Gastrocnemius medialis (tissue), 4 donors: ENCODE results near the gene GNRHR. TPM values are rescaled to one million over a fixed set of nuclear protein-coding genes. Genes with fewer than 3 reads are reported as not detected.

Experiments
- ATAC-seq, 2 donors: fragments of 150-250 bp; one replicate each; pipeline ENCODE4 v1.9.1; 2016
- DNase-seq, 2 donors: peaks; one replicate each; pipeline ENCODE4 v3.0.0-alpha.2; 2019
- H3K27ac ChIP-seq, 4 donors: fragments of 200-600 bp; sonication (generic); 1 replicate in 1 of 4; 2 replicates in 3 of 4; pipeline ENCODE4 v1.5.1; 2016 to 2018; ENCODE audit warnings: mild to moderate bottlenecking in 2 of 4, moderate library complexity in 1 of 4
- H3K27me3 ChIP-seq, 3 donors: fragments of 200-600 bp; sonication (generic) in 2 of 3; 1 replicate in 1 of 3; 2 replicates in 2 of 3; pipeline versions ENCODE4 v1.5.1 to v1.6.0; 2016 to 2019; ENCODE audit warnings: mild to moderate bottlenecking in 1 of 3, moderate library complexity in 1 of 3
- H3K36me3 ChIP-seq, 2 donors: fragments of 200-600 bp; sonication (generic) in 1 of 2; one replicate each; pipeline ENCODE4 v1.5.1; 2017 to 2018
- H3K4me1 ChIP-seq, 2 donors: fragments of 200-600 bp; sonication (generic) in 1 of 2; one replicate each; pipeline ENCODE4 v1.5.1; 2016 to 2017; ENCODE audit warnings: mild to moderate bottlenecking in 2 of 2
- H3K4me3 ChIP-seq, 4 donors: fragments of 200-600 bp; sonication (generic) in 3 of 4; 1 replicate in 1 of 4; 2 replicates in 3 of 4; pipeline ENCODE4 v1.5.1; 2016 to 2019; ENCODE audit warnings: mild to moderate bottlenecking in 2 of 4
- H3K9me3 ChIP-seq, 3 donors: fragments of 200-600 bp; sonication (generic) in 2 of 3; 1 replicate in 1 of 3; 2 replicates in 2 of 3; pipeline ENCODE4 v1.5.1; 2016 to 2019
- POLR2A ChIP-seq, 2 donors: fragments of 450-650 bp; IDR thresholded peaks; one replicate each; pipeline ENCODE4 v1.6.1; 2017; ENCODE audit warnings: antibody characterized with exemption in 2 of 2, mild to moderate bottlenecking in 2 of 2, moderate library complexity in 2 of 2
- in situ Hi-C, 4 donors: fragments of 200-750 bp; cut with MboI; loops; one replicate each; pipeline versions ENCODE4 v1.15.0 to v1.8.0; 2017; ENCODE audit warnings: low sequenced_read_pairs in 4 of 4
- intact Hi-C: fragments of 100-400 bp; cut with DNase I; formaldehyde crosslinking; loops from one replicate; pipeline ENCODE4 v1.15.1; 2023; ENCODE audit warnings: low total_unique reads
- total RNA-seq, 4 donors: library from RNA; depleted of rRNA; stranded (reverse); fragments of >200 nt; gene quantifications; one replicate each; pipeline versions ENCODE4 v1.1.0 to v1.2.3, GENCODE V29; 2016
- TF ChIP-seq, protein P1 (sequence below), 5 experiments: fragments of 450-650 bp in 3 of 5; fragments of 200-600 bp in 2 of 5; sonication (generic) in 2 of 5; IDR thresholded peaks in 4 of 5; conservative IDR thresholded peaks in 1 of 5; 1 replicate in 4 of 5; 2 replicates in 1 of 5; pipeline ENCODE4 v1.5.1; 2016 to 2019; ENCODE audit warnings: antibody characterized with exemption in 5 of 5, mild to moderate bottlenecking in 3 of 5, moderate library complexity in 3 of 5

Gene GNRHR
- total RNA-seq, 4 donors from 2014 or later = not detected

DNA sequence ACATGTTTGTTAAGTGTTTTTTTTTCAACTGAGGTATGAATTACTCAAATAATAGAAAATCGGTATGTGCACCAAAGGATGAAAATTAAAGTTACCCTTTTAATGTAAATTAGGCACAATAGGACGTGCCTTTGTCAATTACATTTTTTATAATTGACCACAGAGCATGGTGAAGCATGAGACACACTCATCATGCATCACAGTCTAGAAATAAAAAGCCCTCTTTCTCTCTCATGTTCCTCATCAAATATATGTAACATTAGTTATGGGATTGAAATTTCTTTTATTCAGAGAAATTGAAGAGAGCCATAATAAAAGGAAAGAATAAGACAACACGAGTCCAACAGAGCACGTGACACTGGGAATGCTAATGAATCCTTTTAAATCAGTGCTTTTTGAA, 3.5 kb downstream of the GNRHR start:
- no peak for ATAC-seq
- in situ Hi-C loops = no loop called here

DNA sequence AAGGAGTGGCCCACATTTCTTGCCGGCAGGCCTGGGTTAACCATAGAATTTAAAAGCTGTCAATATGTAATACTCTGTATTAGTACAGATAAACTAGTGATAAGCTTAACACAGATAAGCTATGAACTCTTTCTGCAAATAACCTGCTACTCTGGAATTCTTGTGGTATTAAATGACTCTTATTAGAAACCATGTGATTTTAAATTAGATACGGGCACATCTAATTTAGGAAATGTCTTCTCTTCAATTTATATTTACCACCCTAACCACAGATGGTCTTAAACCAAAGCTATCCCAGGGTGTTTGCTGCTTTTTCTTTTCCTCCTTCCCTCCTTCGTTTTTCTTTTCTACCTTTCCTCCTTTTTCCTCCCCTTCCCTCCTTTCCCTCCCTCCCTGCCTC, 4.9 kb downstream of the GNRHR start:
- no peak for DNase-seq
- H3K36me3 ChIP-seq = no peaks in the 10 kb centered on the region
- no peaks in the 10 kb centered on the region for H3K4me1 ChIP-seq
- in situ Hi-C loops (no loop called here), intact Hi-C loops (loop anchor here (5.0 kb wide), 1 partner anchor 428 kb away; no protein-coding TSS in a partner anchor)
- H3K27me3 ChIP-seq = no peaks in the 10 kb centered on the region
- H3K27ac ChIP-seq = no peak overlapping the region
- TF ChIP-seq POLR2A (IDR thresholded peaks at IDR 0.05) = no peak
- TF ChIP-seq, protein P1, sequence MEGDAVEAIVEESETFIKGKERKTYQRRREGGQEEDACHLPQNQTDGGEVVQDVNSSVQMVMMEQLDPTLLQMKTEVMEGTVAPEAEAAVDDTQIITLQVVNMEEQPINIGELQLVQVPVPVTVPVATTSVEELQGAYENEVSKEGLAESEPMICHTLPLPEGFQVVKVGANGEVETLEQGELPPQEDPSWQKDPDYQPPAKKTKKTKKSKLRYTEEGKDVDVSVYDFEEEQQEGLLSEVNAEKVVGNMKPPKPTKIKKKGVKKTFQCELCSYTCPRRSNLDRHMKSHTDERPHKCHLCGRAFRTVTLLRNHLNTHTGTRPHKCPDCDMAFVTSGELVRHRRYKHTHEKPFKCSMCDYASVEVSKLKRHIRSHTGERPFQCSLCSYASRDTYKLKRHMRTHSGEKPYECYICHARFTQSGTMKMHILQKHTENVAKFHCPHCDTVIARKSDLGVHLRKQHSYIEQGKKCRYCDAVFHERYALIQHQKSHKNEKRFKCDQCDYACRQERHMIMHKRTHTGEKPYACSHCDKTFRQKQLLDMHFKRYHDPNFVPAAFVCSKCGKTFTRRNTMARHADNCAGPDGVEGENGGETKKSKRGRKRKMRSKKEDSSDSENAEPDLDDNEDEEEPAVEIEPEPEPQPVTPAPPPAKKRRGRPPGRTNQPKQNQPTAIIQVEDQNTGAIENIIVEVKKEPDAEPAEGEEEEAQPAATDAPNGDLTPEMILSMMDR (IDR thresholded peaks at IDR 0.05 in 4 of 5, conservative IDR thresholded peaks at IDR 0.05 in 1 of 5) = no peak
- H3K9me3 ChIP-seq = no peaks in the 10 kb centered on the region
- no peak overlapping the region for H3K4me3 ChIP-seq
- no peak for ATAC-seq

More for the DNA sequence above, 3.5 kb downstream of the GNRHR start:
- DNase-seq = no peak
- Histone ChIP-seq H3K27ac (no peak overlapping the region), H3K36me3 (no peaks in the 10 kb centered on the region), H3K27me3 (no peaks in the 10 kb centered on the region), H3K9me3 (no peaks in the 10 kb centered on the region), H3K4me1 (no peaks in the 10 kb centered on the region), H3K4me3 (no peak overlapping the region)
- TF ChIP-seq, protein P1 (IDR thresholded peaks at IDR 0.05 in 4 of 5, conservative IDR thresholded peaks at IDR 0.05 in 1 of 5) = no peak
- no peak for TF ChIP-seq POLR2A (IDR thresholded peaks at IDR 0.05)
- intact Hi-C loops = no loop called here

DNA sequence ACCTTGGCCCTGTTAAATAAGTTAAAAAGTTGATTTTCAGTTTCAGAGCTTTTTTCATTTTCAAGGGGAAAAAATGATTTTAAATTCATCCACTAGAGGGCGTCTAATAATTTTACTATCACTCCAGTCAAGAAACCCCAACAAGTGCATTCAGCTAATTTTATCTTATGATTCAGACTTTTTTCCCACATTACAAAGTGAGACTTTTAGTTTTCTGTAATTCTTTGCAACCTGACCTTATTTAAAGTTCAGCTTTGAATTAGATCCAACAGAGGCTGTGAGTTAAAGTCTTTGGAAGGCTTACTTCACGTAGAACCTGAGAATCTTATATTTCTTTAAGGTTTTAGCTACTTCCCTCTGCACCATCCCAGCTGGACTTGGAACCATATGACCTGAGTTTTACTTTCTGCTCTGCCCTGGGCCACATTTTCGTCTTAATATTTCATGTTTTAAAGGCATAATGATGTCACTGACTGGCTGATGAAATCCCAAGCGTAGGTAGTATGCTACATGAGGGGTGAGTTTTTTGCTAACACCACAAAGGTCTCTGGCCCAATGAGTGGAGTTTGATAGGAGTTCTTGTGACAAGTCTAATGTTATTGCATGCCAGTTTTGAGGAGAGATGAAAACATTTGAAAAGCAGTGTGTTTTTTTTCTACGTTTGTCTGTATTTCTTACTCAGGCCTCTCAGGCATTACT, 7.2 kb downstream of the GNRHR start:
- Histone ChIP-seq H3K36me3 (no peaks in the 10 kb centered on the region), H3K27me3 (no peaks in the 10 kb centered on the region), H3K27ac (no peak overlapping the region), H3K4me1 (no peaks in the 10 kb centered on the region), H3K4me3 (no peak overlapping the region), H3K9me3 (no peaks in the 10 kb centered on the region)
- ATAC-seq (no peak), DNase-seq (no peak)
- in situ Hi-C loops (no loop called here), intact Hi-C loops (loop anchor here (5.0 kb wide), 1 partner anchor 430 kb away; no protein-coding TSS in a partner anchor)
- TF ChIP-seq POLR2A (IDR thresholded peaks at IDR 0.05) = no peak
- TF ChIP-seq, protein P1 (IDR thresholded peaks at IDR 0.05 in 4 of 5, conservative IDR thresholded peaks at IDR 0.05 in 1 of 5) = peak in 4 of 5 experiments; percentile 22 to 65 (median 40)

DNA sequence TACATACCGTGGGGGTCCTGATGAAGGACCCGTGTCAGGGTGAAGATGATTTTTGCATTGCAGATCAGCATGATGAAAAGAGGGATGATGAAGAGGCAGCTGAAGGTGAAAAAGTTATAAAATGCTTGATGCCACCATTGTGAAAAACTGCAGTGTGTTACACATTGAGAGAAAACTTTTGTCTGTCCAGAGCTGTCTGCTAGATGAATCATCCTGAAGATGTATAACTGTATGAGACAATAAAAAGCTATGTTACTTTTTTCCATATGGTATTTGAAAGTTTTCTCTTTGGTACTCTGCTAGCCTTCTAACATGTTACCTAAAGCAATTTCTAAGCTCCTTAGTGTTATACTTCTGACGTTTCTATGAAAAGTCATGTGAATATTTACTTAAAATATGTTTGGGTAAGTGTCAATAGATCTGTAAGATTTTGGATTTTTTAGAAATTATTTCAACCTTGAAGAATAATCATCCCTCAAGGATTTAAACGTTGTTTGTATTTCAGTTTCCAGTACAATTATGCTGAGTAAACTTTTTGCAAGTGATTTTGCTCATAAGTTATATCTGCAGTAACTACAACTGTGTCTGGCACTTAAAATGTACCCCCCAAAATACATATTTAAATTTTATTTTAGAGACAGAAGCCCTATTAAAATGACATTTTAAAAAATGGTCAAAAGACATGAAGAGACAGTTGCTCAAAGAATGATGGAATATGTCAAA, 9.5 kb downstream of the GNRHR start:
- DNase-seq = no peak
- Histone ChIP-seq H3K9me3 (no peaks in the 10 kb centered on the region), H3K36me3 (no peaks in the 10 kb centered on the region), H3K4me3 (no peak overlapping the region), H3K27me3 (no peaks in the 10 kb centered on the region), H3K27ac (no peak overlapping the region), H3K4me1 (no peaks in the 10 kb centered on the region)
- no peak for ATAC-seq
- TF ChIP-seq, protein P1 (IDR thresholded peaks at IDR 0.05 in 4 of 5, conservative IDR thresholded peaks at IDR 0.05 in 1 of 5) = no peak
- in situ Hi-C loops = no loop called here
- intact Hi-C loops = loop anchor here (5.0 kb wide), 1 partner anchor 433 kb away; no protein-coding TSS in a partner anchor
